C4-2B (cell line): ENCODE results near the gene THEMIS.

ENCODE experiments used
- CTCF ChIP-seq: fragments of 450-650 bp; conservative IDR thresholded peaks from 2 replicates; pipeline ENCODE4 v1.5.1; 2017; ENCODE audit warnings: mild to moderate bottlenecking
- ZFX ChIP-seq: fragments of 450-650 bp; IDR thresholded peaks from 2 replicates; pipeline ENCODE4 v1.6.1; 2017

DNA sequence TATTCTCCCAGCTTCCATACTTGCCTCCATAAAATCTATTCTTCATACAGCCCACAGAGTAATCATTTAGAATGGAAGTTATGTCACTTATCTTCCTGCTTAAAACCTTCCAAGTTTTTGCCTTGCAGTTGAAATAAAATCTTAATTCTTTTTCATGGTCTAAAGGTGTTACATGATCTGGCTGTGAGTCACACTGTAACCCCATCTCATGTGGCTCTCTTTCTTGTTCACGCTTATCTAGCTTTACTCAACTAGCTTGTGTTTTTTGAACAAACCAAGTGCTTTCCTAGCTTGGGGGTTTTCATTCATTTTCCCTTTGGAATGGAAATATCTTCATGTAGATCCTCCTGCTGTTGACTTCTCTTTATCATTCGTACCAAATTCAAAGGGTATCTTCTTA lies 23.6 kb upstream of the THEMIS start:
- TF ChIP-seq CTCF = no peak
- no peak for TF ChIP-seq ZFX
